PC-9 (cell line): Measurements from ENCODE around the gene VPS13A. TPM values are rescaled to one million over a fixed set of nuclear protein-coding genes. Genes with fewer than 3 reads are reported as not detected.

Source experiments
- BruUV-seq: library from RNA; stranded (reverse); fragments of 400-500 nt; replicated peaks from 2 replicates; lab custom pipeline; 2021; lab: Mats Ljungman, UMichigan
- CTCF ChIA-PET: fragments of 300-600 bp; sonication (Branson Sonifier 250); formaldehyde crosslinking; loops from one replicate; lab custom pipeline; 2022; ENCODE audit warnings: antibody characterized with exemption; lab: Charles Lee
- POLR2A ChIA-PET: fragments of 300-600 bp; sonication (Branson Sonifier 250); formaldehyde crosslinking; loops from one replicate; lab custom pipeline; 2022; ENCODE audit warnings: antibody characterized with exemption; ENCODE audit not compliant: unreplicated experiment; lab: Charles Lee
- DNase-seq, 2 experiments: peaks; one replicate each; pipeline versions ENCODE4 v3.0.0 to v3.0.0-alpha.2; 2015 to 2022; ENCODE audit warnings: mixed read lengths in 1 of 2
- H2AFZ ChIP-seq: fragments of 200-600 bp; sonication (generic); 2 replicates; pipeline ENCODE4 v1.8.1; 2017; ENCODE audit warnings: antibody characterized with exemption
- H3F3A ChIP-seq: fragments of 200-600 bp; sonication (generic); 2 replicates; pipeline ENCODE4 v1.8.1; 2017; ENCODE audit warnings: antibody characterized with exemption, mild to moderate bottlenecking, low read depth; ENCODE audit not compliant: insufficient read depth
- H3K27ac ChIP-seq: fragments of 200-600 bp; sonication (generic); 2 replicates; pipeline ENCODE4 v1.6.1; 2016; ENCODE audit warnings: mixed run types
- H3K27me3 ChIP-seq: fragments of 200-600 bp; sonication (generic); 2 replicates; pipeline ENCODE4 v1.6.1; 2016; ENCODE audit warnings: low read depth, mixed run types; ENCODE audit not compliant: insufficient read depth
- H3K36me3 ChIP-seq: fragments of 200-600 bp; sonication (generic); 2 replicates; pipeline ENCODE4 v1.6.1; 2016; ENCODE audit warnings: low read depth, mixed run types
- H3K4me1 ChIP-seq: fragments of 200-600 bp; sonication (generic); replicated peaks from 2 replicates; pipeline ENCODE4 v1.6.1; 2016; ENCODE audit warnings: mixed run types; ENCODE audit not compliant: insufficient read depth
- H3K4me2 ChIP-seq: fragments of 200-600 bp; sonication (generic); 2 replicates; pipeline ENCODE4 v1.6.1; 2017; ENCODE audit warnings: mixed run types
- H3K4me3 ChIP-seq: fragments of 200-600 bp; sonication (generic); 2 replicates; pipeline ENCODE4 v1.6.1; 2016; ENCODE audit warnings: mixed run types
- H3K79me2 ChIP-seq: fragments of 200-600 bp; sonication (generic); 2 replicates; pipeline ENCODE4 v1.6.1; 2017; ENCODE audit warnings: low read depth, mixed run types
- H3K9me2 ChIP-seq: fragments of 200-600 bp; sonication (generic); 2 replicates; pipeline ENCODE4 v1.8.1; 2017; ENCODE audit warnings: mild to moderate bottlenecking; ENCODE audit not compliant: insufficient read depth
- H3K9me3 ChIP-seq: fragments of 200-600 bp; sonication (generic); 2 replicates; pipeline ENCODE4 v1.8.1; 2016; ENCODE audit warnings: low read depth; ENCODE audit not compliant: insufficient read depth
- H4K20me1 ChIP-seq: fragments of 200-600 bp; sonication (generic); 2 replicates; pipeline ENCODE4 v1.8.1; 2017; ENCODE audit not compliant: insufficient read depth
- EZH2 ChIP-seq: fragments of 200-600 bp; sonication (generic); IDR thresholded peaks from 2 replicates; pipeline ENCODE4 v1.8.0; 2017; ENCODE audit warnings: antibody characterized with exemption, low read depth
- intact Hi-C: fragments of 100-400 bp; cut with micrococcal nuclease; formaldehyde crosslinking; loops from one replicate; pipeline ENCODE4 v1.10.0; 2022; ENCODE audit not compliant: unreplicated experiment
- total RNA-seq: library from RNA; stranded (reverse); gene quantifications from 2 replicates; pipeline ENCODE4 v1.2.3, GENCODE V29; 2021
- TF ChIP-seq, protein P1 (sequence below): fragments of 200-600 bp; sonication (generic); conservative IDR thresholded peaks from 2 replicates; pipeline ENCODE4 v1.6.1; 2017; ENCODE audit warnings: mixed run types, antibody characterized with exemption, mild to moderate bottlenecking, moderate library complexity

VPS13A gene
- total RNA-seq, 1 experiment from 2014 or later: 53.9 TPM

DNA sequence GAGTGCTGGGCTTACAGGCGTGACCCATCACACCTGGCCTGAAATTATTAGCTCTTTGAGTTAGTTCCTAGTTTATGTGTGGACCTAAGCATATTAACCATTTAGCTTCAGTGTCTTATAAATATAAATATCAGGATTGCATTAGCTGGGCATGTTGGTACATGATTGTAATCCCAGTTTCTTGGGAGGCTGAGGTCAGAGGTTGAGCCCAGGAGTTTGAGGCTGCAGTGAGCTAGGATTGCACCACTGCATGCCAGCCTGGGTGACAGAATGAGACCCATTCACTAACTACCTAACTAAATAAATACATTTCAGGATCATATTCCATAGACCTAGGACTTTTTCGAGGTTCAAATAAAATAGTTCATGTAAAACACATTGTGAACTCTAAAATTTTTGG, 129.8 kb downstream of the VPS13A start:
- intact Hi-C loops: no loop called here
- H3F3A ChIP-seq: no peaks in the 10 kb centered on the region

DNA sequence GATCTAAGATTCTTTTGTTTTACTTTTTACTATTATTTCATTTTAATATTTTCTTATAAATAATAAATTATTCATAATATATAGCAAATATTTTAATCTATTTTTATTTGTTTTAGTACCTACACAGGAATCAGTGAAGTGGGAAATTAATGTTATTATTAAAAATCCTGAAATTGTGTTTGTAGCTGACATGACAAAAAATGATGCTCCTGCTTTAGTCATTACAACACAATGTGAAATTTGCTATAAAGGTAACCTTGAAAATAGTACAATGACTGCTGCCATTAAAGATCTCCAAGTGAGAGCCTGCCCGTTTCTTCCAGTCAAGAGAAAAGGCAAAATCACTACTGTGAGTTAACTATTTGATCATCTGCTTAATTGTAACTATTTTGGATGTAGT, 138.7 kb downstream of the VPS13A start:
- Histone ChIP-seq H4K20me1 (no peaks in the 10 kb centered on the region), H3K9me2 (no peaks in the 10 kb centered on the region), H3K4me3 (no peak overlapping the region), H3K79me2 (no peaks in the 10 kb centered on the region), H3K27me3 (no peaks in the 10 kb centered on the region), H3K36me3 (peaks cover 7% of the 10 kb centered on the region; the same call in 1 of the 2 replicates), H2AFZ (no peak overlapping the region), H3F3A (no peaks in the 10 kb centered on the region), H3K4me2 (no peak overlapping the region), H3K4me1 (no peaks in the 10 kb centered on the region), H3K9me3 (no peaks in the 10 kb centered on the region), H3K27ac (no peak overlapping the region)
- ChIA-PET CTCF (no interaction called here), POLR2A (interaction anchor here (0.6 kb wide), 1 partner anchor 738 kb away, joined by 5 read pairs; no protein-coding TSS in a partner anchor)
- BruUV-seq: no TSS peak
- DNase-seq: no peak
- no peak for TF ChIP-seq EZH2
- TF ChIP-seq, protein P1, sequence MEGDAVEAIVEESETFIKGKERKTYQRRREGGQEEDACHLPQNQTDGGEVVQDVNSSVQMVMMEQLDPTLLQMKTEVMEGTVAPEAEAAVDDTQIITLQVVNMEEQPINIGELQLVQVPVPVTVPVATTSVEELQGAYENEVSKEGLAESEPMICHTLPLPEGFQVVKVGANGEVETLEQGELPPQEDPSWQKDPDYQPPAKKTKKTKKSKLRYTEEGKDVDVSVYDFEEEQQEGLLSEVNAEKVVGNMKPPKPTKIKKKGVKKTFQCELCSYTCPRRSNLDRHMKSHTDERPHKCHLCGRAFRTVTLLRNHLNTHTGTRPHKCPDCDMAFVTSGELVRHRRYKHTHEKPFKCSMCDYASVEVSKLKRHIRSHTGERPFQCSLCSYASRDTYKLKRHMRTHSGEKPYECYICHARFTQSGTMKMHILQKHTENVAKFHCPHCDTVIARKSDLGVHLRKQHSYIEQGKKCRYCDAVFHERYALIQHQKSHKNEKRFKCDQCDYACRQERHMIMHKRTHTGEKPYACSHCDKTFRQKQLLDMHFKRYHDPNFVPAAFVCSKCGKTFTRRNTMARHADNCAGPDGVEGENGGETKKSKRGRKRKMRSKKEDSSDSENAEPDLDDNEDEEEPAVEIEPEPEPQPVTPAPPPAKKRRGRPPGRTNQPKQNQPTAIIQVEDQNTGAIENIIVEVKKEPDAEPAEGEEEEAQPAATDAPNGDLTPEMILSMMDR: no peak
- intact Hi-C loops: no loop called here

More for the DNA sequence above, 129.8 kb downstream of the VPS13A start:
- no peaks in the 10 kb centered on the region for H3K79me2 ChIP-seq
- H4K20me1 ChIP-seq: no peaks in the 10 kb centered on the region
- H3K27me3 ChIP-seq: no peaks in the 10 kb centered on the region
- no TSS peak for BruUV-seq
- H3K9me2 ChIP-seq: no peaks in the 10 kb centered on the region
- H2AFZ ChIP-seq: no peak overlapping the region
- no peak overlapping the region for H3K27ac ChIP-seq
- ChIA-PET CTCF (no interaction called here), POLR2A (no interaction called here)
- H3K4me2 ChIP-seq: no peak overlapping the region
- H3K4me3 ChIP-seq: no peak overlapping the region
- no peaks in the 10 kb centered on the region for H3K9me3 ChIP-seq
- no peaks in the 10 kb centered on the region for H3K4me1 ChIP-seq
- H3K36me3 ChIP-seq: no peaks in the 10 kb centered on the region
- no peak for DNase-seq
- TF ChIP-seq, protein P1: no peak
- no peak for TF ChIP-seq EZH2

GRCh38 chr9:77325058-77325457, 147.7 kb downstream of the VPS13A start:
- no peaks in the 10 kb centered on the region for H3F3A ChIP-seq
- ChIA-PET POLR2A (no interaction called here), CTCF (no interaction called here)
- H3K27ac ChIP-seq: no peak overlapping the region
- H4K20me1 ChIP-seq: no peaks in the 10 kb centered on the region
- H2AFZ ChIP-seq: no peak overlapping the region
- no peaks in the 10 kb centered on the region for H3K27me3 ChIP-seq
- H3K36me3 ChIP-seq: no peaks in the 10 kb centered on the region
- no peaks in the 10 kb centered on the region for H3K9me2 ChIP-seq
- intact Hi-C loops: no loop called here
- no peak overlapping the region for H3K4me2 ChIP-seq
- H3K4me3 ChIP-seq: no peak overlapping the region
- no peak for TF ChIP-seq EZH2
- TF ChIP-seq, protein P1: no peak
- no peaks in the 10 kb centered on the region for H3K4me1 ChIP-seq
- no peaks in the 10 kb centered on the region for H3K9me3 ChIP-seq
- no peaks in the 10 kb centered on the region for H3K79me2 ChIP-seq
- no TSS peak for BruUV-seq
- DNase-seq: no peak
